ENCODE measurements around the gene KRTAP10-10.
"Not testable (repeated sequence)": the region's sequence is repeated elsewhere in the genome, so short reads cannot be mapped to it uniquely, and the experiment has no call there.

DNA sequence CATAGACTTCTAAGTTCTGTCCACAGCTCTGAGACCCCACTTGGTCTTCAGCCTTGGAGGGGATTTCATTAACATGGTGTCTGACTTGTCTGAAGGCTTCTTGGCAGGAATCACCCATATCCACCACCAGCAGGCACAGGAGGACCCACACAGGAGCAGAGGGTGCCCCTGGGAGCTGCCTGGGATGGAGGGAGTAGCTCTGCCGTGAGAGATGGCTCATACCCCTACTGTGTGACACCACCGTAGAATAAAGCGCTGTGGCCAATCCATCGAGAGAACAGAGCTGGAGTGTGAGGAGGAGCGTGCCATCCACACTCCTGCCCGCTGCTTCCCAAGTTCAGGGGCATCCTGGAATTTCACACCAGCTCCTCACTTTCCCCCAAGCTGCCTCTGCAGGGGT lies 47.9 kb downstream of the KRTAP10-10 start:
- TF ChIP-seq CTCF (IDR thresholded peaks at IDR 0.05; ENCODE audit: insufficient read depth, low read length); POLR2AphosphoS5 (IDR thresholded peaks at IDR 0.05; ENCODE audit: low read depth); SPI1 (IDR thresholded peaks at IDR 0.05; ENCODE audit: borderline replicate concordance, low read depth): not testable (repeated sequence)
- TF ChIP-seq, protein P1, sequence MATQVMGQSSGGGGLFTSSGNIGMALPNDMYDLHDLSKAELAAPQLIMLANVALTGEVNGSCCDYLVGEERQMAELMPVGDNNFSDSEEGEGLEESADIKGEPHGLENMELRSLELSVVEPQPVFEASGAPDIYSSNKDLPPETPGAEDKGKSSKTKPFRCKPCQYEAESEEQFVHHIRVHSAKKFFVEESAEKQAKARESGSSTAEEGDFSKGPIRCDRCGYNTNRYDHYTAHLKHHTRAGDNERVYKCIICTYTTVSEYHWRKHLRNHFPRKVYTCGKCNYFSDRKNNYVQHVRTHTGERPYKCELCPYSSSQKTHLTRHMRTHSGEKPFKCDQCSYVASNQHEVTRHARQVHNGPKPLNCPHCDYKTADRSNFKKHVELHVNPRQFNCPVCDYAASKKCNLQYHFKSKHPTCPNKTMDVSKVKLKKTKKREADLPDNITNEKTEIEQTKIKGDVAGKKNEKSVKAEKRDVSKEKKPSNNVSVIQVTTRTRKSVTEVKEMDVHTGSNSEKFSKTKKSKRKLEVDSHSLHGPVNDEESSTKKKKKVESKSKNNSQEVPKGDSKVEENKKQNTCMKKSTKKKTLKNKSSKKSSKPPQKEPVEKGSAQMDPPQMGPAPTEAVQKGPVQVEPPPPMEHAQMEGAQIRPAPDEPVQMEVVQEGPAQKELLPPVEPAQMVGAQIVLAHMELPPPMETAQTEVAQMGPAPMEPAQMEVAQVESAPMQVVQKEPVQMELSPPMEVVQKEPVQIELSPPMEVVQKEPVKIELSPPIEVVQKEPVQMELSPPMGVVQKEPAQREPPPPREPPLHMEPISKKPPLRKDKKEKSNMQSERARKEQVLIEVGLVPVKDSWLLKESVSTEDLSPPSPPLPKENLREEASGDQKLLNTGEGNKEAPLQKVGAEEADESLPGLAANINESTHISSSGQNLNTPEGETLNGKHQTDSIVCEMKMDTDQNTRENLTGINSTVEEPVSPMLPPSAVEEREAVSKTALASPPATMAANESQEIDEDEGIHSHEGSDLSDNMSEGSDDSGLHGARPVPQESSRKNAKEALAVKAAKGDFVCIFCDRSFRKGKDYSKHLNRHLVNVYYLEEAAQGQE (IDR thresholded peaks at IDR 0.05; ENCODE audit: insufficient replicate concordance, low read depth): not testable (repeated sequence)
